H1 (cell line): ENCODE results near the gene MDM4.

Experiments used
- CREB1 ChIP-seq: IDR thresholded peaks from 2 replicates; pipeline ENCODE4 v1.6.1; 2012; ENCODE audit warnings: inconsistent platforms
- EZH2 ChIP-seq: fragments of 200-600 bp; sonication (generic); IDR thresholded peaks from 2 replicates; pipeline ENCODE4 v1.7.1; 2012; ENCODE audit warnings: low read depth, mild to moderate bottlenecking, moderate library complexity, low read length, inconsistent platforms; ENCODE audit not compliant: severe bottlenecking
- POLR2A ChIP-seq, 2 experiments: IDR thresholded peaks; 1 replicate in 1 of 2; 2 replicates in 1 of 2; pipeline ENCODE4 v1.6.1; 2011; ENCODE audit warnings: low read depth in 2 of 2, low read length in 2 of 2, mild to moderate bottlenecking in 2 of 2; ENCODE audit errors: control extremely low read depth in 1 of 2
- TF ChIP-seq, protein P1 (sequence below), 3 experiments: IDR thresholded peaks; 1 replicate in 2 of 3; 2 replicates in 1 of 3; pipeline versions ENCODE4 v1.5.1 to v1.6.1; 2011; ENCODE audit warnings: low read length in 3 of 3, mild to moderate bottlenecking in 3 of 3, inconsistent platforms in 2 of 3, low read depth in 1 of 3, moderate library complexity in 1 of 3; ENCODE audit not compliant: insufficient read depth in 1 of 3; ENCODE audit errors: control extremely low read depth in 1 of 3

DNA sequence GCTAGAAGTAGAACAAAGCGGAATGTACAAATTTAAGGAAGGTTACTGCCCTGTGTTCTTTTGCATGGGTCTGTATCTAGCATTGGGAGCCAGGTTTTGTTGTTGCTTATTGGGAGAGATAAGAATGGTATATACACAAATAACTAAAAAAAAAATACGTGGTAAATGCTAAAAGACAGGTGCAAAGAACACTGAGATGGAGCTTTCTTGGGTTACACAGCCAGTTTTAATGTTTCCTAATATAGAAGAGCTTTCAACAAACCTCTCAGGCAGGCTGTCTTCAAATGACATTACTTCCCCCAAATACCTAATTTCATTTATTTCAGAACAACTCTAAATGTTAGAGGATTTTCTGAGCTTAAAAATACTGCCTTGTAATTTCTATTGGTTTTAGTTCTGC is 1.4 kb upstream of the MDM4 start:
- TF ChIP-seq, protein P1, sequence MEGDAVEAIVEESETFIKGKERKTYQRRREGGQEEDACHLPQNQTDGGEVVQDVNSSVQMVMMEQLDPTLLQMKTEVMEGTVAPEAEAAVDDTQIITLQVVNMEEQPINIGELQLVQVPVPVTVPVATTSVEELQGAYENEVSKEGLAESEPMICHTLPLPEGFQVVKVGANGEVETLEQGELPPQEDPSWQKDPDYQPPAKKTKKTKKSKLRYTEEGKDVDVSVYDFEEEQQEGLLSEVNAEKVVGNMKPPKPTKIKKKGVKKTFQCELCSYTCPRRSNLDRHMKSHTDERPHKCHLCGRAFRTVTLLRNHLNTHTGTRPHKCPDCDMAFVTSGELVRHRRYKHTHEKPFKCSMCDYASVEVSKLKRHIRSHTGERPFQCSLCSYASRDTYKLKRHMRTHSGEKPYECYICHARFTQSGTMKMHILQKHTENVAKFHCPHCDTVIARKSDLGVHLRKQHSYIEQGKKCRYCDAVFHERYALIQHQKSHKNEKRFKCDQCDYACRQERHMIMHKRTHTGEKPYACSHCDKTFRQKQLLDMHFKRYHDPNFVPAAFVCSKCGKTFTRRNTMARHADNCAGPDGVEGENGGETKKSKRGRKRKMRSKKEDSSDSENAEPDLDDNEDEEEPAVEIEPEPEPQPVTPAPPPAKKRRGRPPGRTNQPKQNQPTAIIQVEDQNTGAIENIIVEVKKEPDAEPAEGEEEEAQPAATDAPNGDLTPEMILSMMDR (IDR thresholded peaks at IDR 0.05; ENCODE audit: control extremely low read depth in 1 of 3, insufficient read depth in 1 of 3, low read depth in 1 of 3, low read length in 3 of 3) = no peak
- no peak for TF ChIP-seq EZH2
- TF ChIP-seq CREB1 = no peak
- no peak for TF ChIP-seq POLR2A (IDR thresholded peaks at IDR 0.05; ENCODE audit: control extremely low read depth in 1 of 2, low read depth in 2 of 2, low read length in 2 of 2)
